HCT116 (cell line): ENCODE measurements around the gene ADCK1. TPM values are rescaled to one million over a fixed set of nuclear protein-coding genes. Genes with fewer than 3 reads are reported as not detected.

Source experiments
- ATAC-seq: fragments of 200-7000 bp; cut with Tn5 transposase; 2 replicates; pipeline ENCODE4 v1.9.1; 2020; ENCODE audit warnings: mild to moderate bottlenecking, moderate library complexity
- BruUV-seq: library from RNA; stranded (reverse); fragments of 400-500 nt; replicated peaks from 2 replicates; lab custom pipeline; 2021; lab: Mats Ljungman, UMichigan
- CTCF ChIA-PET: fragments of 300-600 bp; sonication (Branson Sonifier 250); formaldehyde crosslinking; loops from one replicate; lab custom pipeline; 2021; ENCODE audit warnings: antibody characterized with exemption; lab: Charles Lee
- POLR2A ChIA-PET: fragments of 300-600, 350-600 bp; sonication (Branson Sonifier 250); formaldehyde crosslinking; loops from one replicate; lab custom pipeline; 2021; ENCODE audit warnings: antibody characterized with exemption; lab: Charles Lee
- RAD21 ChIA-PET, 2 experiments: fragments of 300-600 bp; sonication (Branson Sonifier 250); formaldehyde crosslinking; loops; one replicate each; lab custom pipeline; 2023; ENCODE audit warnings: low total read pairs in 2 of 2; ENCODE audit not compliant: uncharacterized antibody in 2 of 2, unreplicated experiment in 2 of 2, low non-redundant PET in 1 of 2; lab: Charles Lee
- DNase-seq: peaks from one replicate; pipeline ENCODE4 v3.0.0-alpha.2; 2010; ENCODE audit warnings: low read depth, low spot score
- H2AFZ ChIP-seq: fragments of 200-600 bp; shearing (Covaris generic), sonication (generic); 2 replicates; pipeline ENCODE4 v1.6.1; 2017; ENCODE audit warnings: low read depth, mixed run types, mixed read lengths, antibody characterized with exemption, low read length; ENCODE audit not compliant: poor library complexity, severe bottlenecking
- H3K27ac ChIP-seq: 2 replicates; pipeline ENCODE4 v1.5.1; 2012; ENCODE audit warnings: low read depth, low read length
- H3K27me3 ChIP-seq: fragments of 200-600 bp; sonication (generic); 2 replicates; pipeline ENCODE4 v1.6.1; 2016; ENCODE audit warnings: mixed run types, low read length, mixed read lengths; ENCODE audit not compliant: insufficient read depth
- H3K36me3 ChIP-seq, 2 experiments: fragments of 200-500 bp in 1 of 2; fragments of 200-600 bp in 1 of 2; sonication (Bioruptor generic) in 1 of 2; sonication (generic) in 1 of 2; 2 replicates each; pipeline versions ENCODE4 v1.5.1 to v1.6.1; 2014 to 2016; ENCODE audit warnings: low read length in 2 of 2, inconsistent platforms in 1 of 2, mixed read lengths in 1 of 2, mixed run types in 1 of 2; ENCODE audit not compliant: insufficient read depth in 2 of 2, control insufficient read depth in 1 of 2
- H3K4me1 ChIP-seq, 2 experiments: fragments of 200-600 bp in 1 of 2; sonication (generic) in 1 of 2; 2 replicates each; pipeline versions ENCODE4 v1.5.1 to v1.6.1; 2012 to 2017; ENCODE audit warnings: low read length in 2 of 2, inconsistent platforms in 1 of 2, mild to moderate bottlenecking in 1 of 2, mixed read lengths in 1 of 2, mixed run types in 1 of 2, moderate library complexity in 1 of 2; ENCODE audit not compliant: insufficient read depth in 2 of 2, control insufficient read depth in 1 of 2
- H3K4me2 ChIP-seq: fragments of 200-600 bp; sonication (generic); 2 replicates; pipeline ENCODE4 v1.6.1; 2017; ENCODE audit warnings: mixed run types, low read length, mixed read lengths
- H3K4me3 ChIP-seq, 2 experiments: fragments of 200-600 bp in 1 of 2; sonication (generic) in 1 of 2; replicated peaks in 1 of 2; 2 replicates each; pipeline ENCODE4 v1.5.1; 2011 to 2016; ENCODE audit warnings: low read length in 2 of 2, control low read depth in 1 of 2, low read depth in 1 of 2, mild to moderate bottlenecking in 1 of 2, mixed read lengths in 1 of 2, mixed run types in 1 of 2
- H3K79me2 ChIP-seq: fragments of 200-600 bp; sonication (generic); 2 replicates; pipeline ENCODE4 v1.6.1; 2017; ENCODE audit warnings: mild to moderate bottlenecking, mixed run types, low read length, moderate library complexity, mixed read lengths; ENCODE audit not compliant: insufficient read depth
- H3K9ac ChIP-seq: fragments of 200-600 bp; sonication (generic); 2 replicates; pipeline ENCODE4 v1.6.1; 2016; ENCODE audit warnings: low read length, mixed read lengths
- H3K9me2 ChIP-seq: fragments of 200-600 bp; sonication (generic), shearing (Covaris generic); 2 replicates; pipeline ENCODE4 v1.6.1; 2017; ENCODE audit warnings: mixed run types, mild to moderate bottlenecking, moderate library complexity; ENCODE audit not compliant: insufficient read depth
- H3K9me3 ChIP-seq, 2 experiments: fragments of 200-500 bp in 1 of 2; fragments of 200-600 bp in 1 of 2; sonication (Bioruptor generic) in 1 of 2; sonication (generic) in 1 of 2; 2 replicates each; pipeline ENCODE4 v1.6.1; 2014 to 2017; ENCODE audit warnings: low read length in 2 of 2, mixed read lengths in 2 of 2, inconsistent platforms in 1 of 2, low read depth in 1 of 2, mild to moderate bottlenecking in 1 of 2, mixed run types in 1 of 2, moderate library complexity in 1 of 2; ENCODE audit not compliant: control insufficient read depth in 1 of 2, insufficient read depth in 1 of 2
- H4K20me1 ChIP-seq: fragments of 200-600 bp; sonication (generic), shearing (Covaris generic); 2 replicates; pipeline ENCODE4 v1.6.1; 2017; ENCODE audit warnings: mixed run types, mild to moderate bottlenecking, moderate library complexity; ENCODE audit not compliant: insufficient read depth
- ATF3 ChIP-seq: IDR thresholded peaks from 2 replicates; pipeline ENCODE4 v1.6.1; 2012
- ELF1 ChIP-seq: IDR thresholded peaks from 2 replicates; pipeline ENCODE4 v1.6.1; 2012; ENCODE audit warnings: low read depth, borderline replicate concordance
- EZH2phosphoT487 ChIP-seq: fragments of 200-600 bp; IDR thresholded peaks from 2 replicates; pipeline ENCODE4 v1.6.1; 2018; ENCODE audit warnings: antibody characterized with exemption, borderline replicate concordance
- FOSL1 ChIP-seq: IDR thresholded peaks from 2 replicates; pipeline ENCODE4 v1.6.1; 2012; ENCODE audit warnings: low read depth
- JUND ChIP-seq: IDR thresholded peaks from 2 replicates; pipeline ENCODE4 v1.6.1; 2012
- POLR2A ChIP-seq: IDR thresholded peaks from 2 replicates; pipeline ENCODE4 v1.7.0; 2011; ENCODE audit warnings: borderline replicate concordance; ENCODE audit not compliant: insufficient read depth, insufficient read length; ENCODE audit errors: extremely low read depth
- RAD21 ChIP-seq: IDR thresholded peaks from 2 replicates; pipeline ENCODE4 v1.6.1; 2012; ENCODE audit warnings: low read depth, mild to moderate bottlenecking
- SP1 ChIP-seq: IDR thresholded peaks from 2 replicates; pipeline ENCODE4 v1.6.1; 2012; ENCODE audit warnings: low read depth
- TCF7L2 ChIP-seq: IDR thresholded peaks from 2 replicates; pipeline ENCODE4 v1.7.0; 2011; ENCODE audit warnings: borderline replicate concordance, inconsistent platforms; ENCODE audit not compliant: insufficient read depth, insufficient read length; ENCODE audit errors: extremely low read depth
- YY1 ChIP-seq: IDR thresholded peaks from 2 replicates; pipeline ENCODE4 v1.6.1; 2011; ENCODE audit warnings: low read length, low read depth, moderate library complexity, mild to moderate bottlenecking; ENCODE audit not compliant: insufficient replicate concordance; ENCODE audit errors: extremely low read depth
- ZBTB33 ChIP-seq: IDR thresholded peaks from 2 replicates; pipeline ENCODE4 v1.6.1; 2011; ENCODE audit warnings: mild to moderate bottlenecking, low read length, moderate library complexity; ENCODE audit not compliant: insufficient replicate concordance; ENCODE audit errors: extremely low read depth
- ZNF274 ChIP-seq: fragments of 200-500 bp; sonication (Bioruptor generic); IDR thresholded peaks from 2 replicates; pipeline ENCODE4 v1.6.1; 2014; ENCODE audit warnings: mild to moderate bottlenecking, low read depth, low read length, inconsistent platforms
- intact Hi-C: fragments of 100-400 bp; cut with micrococcal nuclease; formaldehyde crosslinking; loops from 2 replicates; pipeline ENCODE4 v1.10.0; 2022
- total RNA-seq: library from RNA; stranded (reverse); gene quantifications from one replicate; pipeline ENCODE4 v1.2.1, GENCODE V29; 2021; ENCODE audit not compliant: unreplicated experiment

The ADCK1 gene
- total RNA-seq, 1 experiment from 2014 or later = 6.0 TPM

- H3K27ac ChIP-seq = no peak overlapping the region
- ChIA-PET RAD21 (no interaction called here), CTCF (interaction anchor here (0.7 kb wide), 1 partner anchor 111 kb away, joined by 3 read pairs; no protein-coding TSS in a partner anchor), POLR2A (no interaction called here)
- intact Hi-C loops = no loop called here
- H3K9me2 ChIP-seq = no peaks in the 10 kb centered on the region
- no peak overlapping the region for H3K4me2 ChIP-seq
- H2AFZ ChIP-seq = no peak overlapping the region
- H3K9ac ChIP-seq = no peak overlapping the region
- no peaks in the 10 kb centered on the region for H3K27me3 ChIP-seq
- no peaks in the 10 kb centered on the region for H4K20me1 ChIP-seq
- H3K36me3 ChIP-seq = no peaks in the 10 kb centered on the region
- no peak for ATAC-seq
- no TSS peak for BruUV-seq
- no peak overlapping the region for H3K4me3 ChIP-seq
- no peaks in the 10 kb centered on the region for H3K79me2 ChIP-seq
- H3K9me3 ChIP-seq = no peaks in the 10 kb centered on the region
- peaks cover 0 to 2% of the 10 kb centered on the region in 2 experiments; a peak in 1 of 4 replicates for H3K4me1 ChIP-seq
- TF ChIP-seq ZBTB33 = no peak
- TF ChIP-seq YY1 = no peak
- no peak for TF ChIP-seq ATF3
- TF ChIP-seq RAD21 = no peak
- no peak for TF ChIP-seq FOSL1
- TF ChIP-seq JUND = no peak
- TF ChIP-seq POLR2A = no peak
- TF ChIP-seq ELF1 = no peak
- TF ChIP-seq ZNF274 = no peak
- TF ChIP-seq EZH2phosphoT487 = no peak
- TF ChIP-seq SP1 = no peak
- no peak for TF ChIP-seq TCF7L2
- DNase-seq = no peak
Measured at GRCh38 chr14:77832297-77832696, 32.4 kb downstream of the ADCK1 start.
